H9 (cell line): ENCODE data around the gene ESPNL. TPM values are rescaled to one million over a fixed set of nuclear protein-coding genes. Genes with fewer than 3 reads are reported as not detected.

ENCODE experiments used
- DNase-seq: peaks from one replicate; pipeline ENCODE4 v3.0.0-alpha.2; 2017
- H2AFZ ChIP-seq: one replicate; pipeline ENCODE4 v1.6.1; 2013; ENCODE audit warnings: mild to moderate bottlenecking, low read length, control low read depth, moderate library complexity
- H2AK5ac ChIP-seq: 2 replicates; pipeline ENCODE4 v1.6.1; 2013; ENCODE audit warnings: low read length, control low read depth, mixed read lengths; ENCODE audit not compliant: insufficient read length
- H2BK120ac ChIP-seq: one replicate; pipeline ENCODE4 v1.6.1; 2013; ENCODE audit warnings: low read depth, mild to moderate bottlenecking, low read length, control low read depth, inconsistent platforms; ENCODE audit not compliant: poor library complexity, severe bottlenecking
- H2BK12ac ChIP-seq: 2 replicates; pipeline ENCODE4 v1.6.1; 2013; ENCODE audit warnings: low read length, control low read depth, mixed read lengths, low read depth; ENCODE audit not compliant: insufficient read length
- H2BK15ac ChIP-seq: 2 replicates; pipeline ENCODE4 v1.6.1; 2013; ENCODE audit warnings: low read depth, low read length, control low read depth
- H2BK20ac ChIP-seq: one replicate; pipeline ENCODE4 v1.6.1; 2013; ENCODE audit warnings: low read depth, mild to moderate bottlenecking, low read length, control low read depth, inconsistent platforms; ENCODE audit not compliant: poor library complexity, severe bottlenecking
- H2BK5ac ChIP-seq: 2 replicates; pipeline ENCODE4 v1.6.1; 2013; ENCODE audit warnings: low read length, control low read depth, mixed read lengths; ENCODE audit not compliant: insufficient read length
- H3K14ac ChIP-seq: 2 replicates; pipeline ENCODE4 v1.6.1; 2013; ENCODE audit warnings: low read length, control low read depth; ENCODE audit not compliant: insufficient read depth
- H3K18ac ChIP-seq: 2 replicates; pipeline ENCODE4 v1.6.1; 2013; ENCODE audit warnings: low read depth, mild to moderate bottlenecking, mixed read lengths, low read length, control low read depth; ENCODE audit not compliant: insufficient read length
- H3K23ac ChIP-seq: 2 replicates; pipeline ENCODE4 v1.6.1; 2013; ENCODE audit warnings: low read length, control low read depth, mixed read lengths, low read depth; ENCODE audit not compliant: insufficient read length
- H3K23me2 ChIP-seq: 2 replicates; pipeline ENCODE4 v1.6.1; 2013; ENCODE audit warnings: low read depth, mild to moderate bottlenecking, mixed read lengths, low read length, control low read depth; ENCODE audit not compliant: insufficient read length, poor library complexity, severe bottlenecking
- H3K27ac ChIP-seq: 2 replicates; pipeline ENCODE4 v1.5.1; 2013; ENCODE audit warnings: low read length, control low read depth, mixed read lengths, low read depth; ENCODE audit not compliant: insufficient read length
- H3K27me3 ChIP-seq: 2 replicates; pipeline ENCODE4 v1.6.1; 2013; ENCODE audit warnings: low read length, control low read depth, inconsistent platforms; ENCODE audit not compliant: insufficient read depth
- H3K4ac ChIP-seq: 2 replicates; pipeline ENCODE4 v1.6.1; 2013; ENCODE audit warnings: low read depth, mild to moderate bottlenecking, control low read depth, inconsistent platforms, low read length, moderate library complexity
- H3K4me1 ChIP-seq: 2 replicates; pipeline ENCODE4 v1.6.1; 2013; ENCODE audit warnings: low read length, control low read depth, inconsistent platforms; ENCODE audit not compliant: insufficient read depth
- H3K4me2 ChIP-seq: 2 replicates; pipeline ENCODE4 v1.6.1; 2013; ENCODE audit warnings: low read length, control low read depth, mixed read lengths; ENCODE audit not compliant: insufficient read length, insufficient read depth
- H3K56ac ChIP-seq: 2 replicates; pipeline ENCODE4 v1.6.1; 2013; ENCODE audit warnings: low read depth, mild to moderate bottlenecking, mixed read lengths, low read length, control low read depth; ENCODE audit not compliant: insufficient read length
- H3K79me1 ChIP-seq: 2 replicates; pipeline ENCODE4 v1.6.1; 2013; ENCODE audit warnings: low read depth, mild to moderate bottlenecking, moderate library complexity, low read length, control low read depth, inconsistent platforms; ENCODE audit not compliant: insufficient read depth, poor library complexity, severe bottlenecking
- H3K79me2 ChIP-seq: 2 replicates; pipeline ENCODE4 v1.6.1; 2013; ENCODE audit warnings: low read length, control low read depth, inconsistent platforms; ENCODE audit not compliant: insufficient read depth
- H3K9ac ChIP-seq: 2 replicates; pipeline ENCODE4 v1.6.1; 2013; ENCODE audit warnings: low read length, control low read depth, mixed read lengths; ENCODE audit not compliant: insufficient read length; ENCODE audit errors: extremely low read depth
- H3K9me3 ChIP-seq: one replicate; pipeline ENCODE4 v1.6.1; 2013; ENCODE audit warnings: low read depth, low read length, inconsistent platforms; ENCODE audit not compliant: control insufficient read depth
- H3T11ph ChIP-seq: one replicate; pipeline ENCODE4 v1.6.1; 2013; ENCODE audit warnings: mild to moderate bottlenecking, low read length, control low read depth, inconsistent platforms
- H4K20me1 ChIP-seq: one replicate; pipeline ENCODE4 v1.6.1; 2013; ENCODE audit not compliant: control insufficient read depth, insufficient read length, insufficient read depth
- H4K5ac ChIP-seq: 2 replicates; pipeline ENCODE4 v1.6.1; 2013; ENCODE audit warnings: low read depth, mild to moderate bottlenecking, mixed read lengths, low read length, control low read depth; ENCODE audit not compliant: insufficient read length
- H4K8ac ChIP-seq: replicated peaks from 2 replicates; pipeline ENCODE4 v1.6.1; 2013; ENCODE audit warnings: low read length, control low read depth, mixed read lengths, low read depth; ENCODE audit not compliant: insufficient read length
- H4K91ac ChIP-seq: 2 replicates; pipeline ENCODE4 v1.6.1; 2013; ENCODE audit warnings: low read depth, mild to moderate bottlenecking, moderate library complexity, mixed read lengths, low read length, control low read depth; ENCODE audit not compliant: insufficient read length
- H3K27ac Mint-ChIP-seq, 3 experiments: 2 replicates in 2 of 3; 3 replicates in 1 of 3; pipeline ENCODE4 v1.8.0; 2020 to 2021; ENCODE audit warnings: mixed read lengths in 3 of 3, mild to moderate bottlenecking in 1 of 3, moderate library complexity in 1 of 3
- H3K27me3 Mint-ChIP-seq: 2 replicates; pipeline ENCODE4 v1.8.0; 2021; ENCODE audit warnings: low read depth, mild to moderate bottlenecking, moderate library complexity, mixed read lengths
- H3K36me3 Mint-ChIP-seq, 3 experiments: 2 replicates in 2 of 3; 3 replicates in 1 of 3; pipeline ENCODE4 v1.8.0; 2020 to 2021; ENCODE audit warnings: low read depth in 3 of 3, mixed read lengths in 3 of 3; ENCODE audit not compliant: insufficient read depth in 1 of 3
- H3K4me1 Mint-ChIP-seq, 2 experiments: 2 replicates each; pipeline ENCODE4 v1.8.0; 2020; ENCODE audit warnings: mixed read lengths in 2 of 2
- H3K4me3 Mint-ChIP-seq, 2 experiments: 2 replicates in 1 of 2; 3 replicates in 1 of 2; pipeline ENCODE4 v1.8.0; 2020 to 2021; ENCODE audit warnings: mild to moderate bottlenecking in 2 of 2, mixed read lengths in 2 of 2, moderate library complexity in 1 of 2
- H3K9me3 Mint-ChIP-seq, 2 experiments: 2 replicates in 1 of 2; 3 replicates in 1 of 2; pipeline ENCODE4 v1.8.0; 2020; ENCODE audit warnings: mild to moderate bottlenecking in 2 of 2, mixed read lengths in 2 of 2, moderate library complexity in 1 of 2
- CTCF ChIP-seq: fragments of 200-600 bp; sonication (generic); conservative IDR thresholded peaks from 3 replicates; pipeline ENCODE4 v1.8.0; 2021; ENCODE audit warnings: antibody characterized with exemption, mild to moderate bottlenecking
- WGBS: extraction: QIAGEN DNeasy Blood & Tissue Kit; methylation state at CpG from one replicate; pipeline ENCODE4 v1.1.7; 2013; ENCODE audit warnings: missing lambda C conversion rate, low lambda C conversion rate, mixed read lengths; ENCODE audit not compliant: insufficient read length; ENCODE audit errors: extremely low coverage; 5-methylcytosine and 5-hydroxymethylcytosine counted together
- total RNA-seq: library from RNA; stranded (reverse); gene quantifications from 2 replicates; pipeline ENCODE4 v1.2.1, GENCODE V29; 2021

Gene ESPNL
- total RNA-seq, 1 experiment from 2014 or later, result 0.17 TPM

GRCh38 chr2:238161291-238162051 lies 61.3 kb downstream of the ESPNL start:
- Histone ChIP-seq H3K56ac (no peak overlapping the region), H2BK120ac (no peak overlapping the region), H3K23me2 (peaks cover 10% of the 10 kb centered on the region), H3K79me2 (no peaks in the 10 kb centered on the region), H4K5ac (no peak overlapping the region), H4K20me1 (no peaks in the 10 kb centered on the region), H2BK5ac (no peak overlapping the region), H3K4me2 (no peak overlapping the region), H3K27ac (no peak overlapping the region), H3K79me1 (no peaks in the 10 kb centered on the region), H3K23ac (no peak overlapping the region), H2AFZ (no peak overlapping the region), H3T11ph (no peak overlapping the region), H3K9ac (no peak overlapping the region), H2BK12ac (no peak overlapping the region), H3K27me3 (peaks cover 15% of the 10 kb centered on the region; the same call in 1 of the 2 replicates), H3K18ac (no peak overlapping the region), H3K4me1 (no peaks in the 10 kb centered on the region), H2AK5ac (no peak overlapping the region), H3K4ac (no peak overlapping the region), H4K91ac (no peak overlapping the region), H2BK20ac (no peak overlapping the region), H3K14ac (no peak overlapping the region), H4K8ac (no peak overlapping the region), H2BK15ac (no peak overlapping the region), H3K9me3 (no peaks in the 10 kb centered on the region)
- peaks cover 65% of the 10 kb centered on the region for H3K27me3 Mint-ChIP-seq
- WGBS, result no CpG with 5 or more reads among the region's 21 CpGs
- peaks cover 0 to 4% of the 10 kb centered on the region in 2 experiments; a peak in 1 of 5 replicates for H3K9me3 Mint-ChIP-seq
- no peak overlapping the region; a peak in 1 of 7 replicates for H3K27ac Mint-ChIP-seq
- peaks cover 11 to 14% of the 10 kb centered on the region in 2 experiments for H3K4me1 Mint-ChIP-seq
- no peak for TF ChIP-seq CTCF
- H3K4me3 Mint-ChIP-seq, result no peak overlapping the region
- no peak for DNase-seq
- H3K36me3 Mint-ChIP-seq, result no peaks in the 10 kb centered on the region; a peak in 1 of 7 replicates
